Breast epithelium (tissue), 4 donors: ENCODE data around the gene MINDY4. TPM values are rescaled to one million over a fixed set of nuclear protein-coding genes. Genes with fewer than 3 reads are reported as not detected.

Experiments used
- DNase-seq, 2 donors: peaks; one replicate each; pipeline ENCODE4 v3.0.0-alpha.2; 2019; ENCODE audit warnings: low spot score in 2 of 2
- H3K27ac ChIP-seq, 2 donors: fragments of 200-600 bp; sonication (generic) in 1 of 2; one replicate each; pipeline ENCODE4 v1.5.1; 2016 to 2019; ENCODE audit warnings: mild to moderate bottlenecking in 1 of 2
- H3K27me3 ChIP-seq, 2 donors: fragments of 200-600 bp; sonication (generic) in 1 of 2; one replicate each; pipeline versions ENCODE4 v1.5.1 to v1.6.0; 2017 to 2019; ENCODE audit warnings: control low read depth in 1 of 2, mild to moderate bottlenecking in 1 of 2
- H3K36me3 ChIP-seq: fragments of 200-600 bp; one replicate; pipeline ENCODE4 v1.5.1; 2019
- H3K4me1 ChIP-seq, 2 donors: fragments of 200-600 bp; sonication (generic); one replicate each; pipeline ENCODE4 v1.5.1; 2016 to 2019; ENCODE audit warnings: control low read depth in 1 of 2
- H3K4me3 ChIP-seq, 3 donors: fragments of 200-600 bp; sonication (generic); 1 replicate in 2 of 3; 2 replicates in 1 of 3; pipeline ENCODE4 v1.5.1; 2016 to 2019; ENCODE audit warnings: mild to moderate bottlenecking in 3 of 3, moderate library complexity in 2 of 3
- H3K9me3 ChIP-seq, 2 donors: fragments of 200-600 bp; sonication (generic) in 1 of 2; one replicate each; pipeline ENCODE4 v1.5.1; 2016 to 2019; ENCODE audit warnings: control low read depth in 1 of 2
- POLR2A ChIP-seq: fragments of 450-650 bp; IDR thresholded peaks from one replicate; pipeline ENCODE4 v1.6.1; 2016; ENCODE audit warnings: antibody characterized with exemption, mild to moderate bottlenecking, moderate library complexity
- POLR2AphosphoS5 ChIP-seq, 3 donors: sonication (generic); formaldehyde crosslinking; IDR thresholded peaks; one replicate each; pipeline ENCODE4 v1.6.1; 2017; ENCODE audit warnings: antibody characterized with exemption in 3 of 3
- intact Hi-C: fragments of 100-400 bp; cut with DNase I; formaldehyde crosslinking; loops from one replicate; pipeline ENCODE4 v1.15.1; 2023; ENCODE audit warnings: low total_unique reads
- total RNA-seq, 3 donors: library from RNA; depleted of rRNA; stranded (reverse); fragments of >200 nt; gene quantifications; one replicate each; pipeline ENCODE4 v1.1.0, GENCODE V29; 2016
- TF ChIP-seq, protein P1 (sequence below), 3 donors: fragments of 450-650 bp; IDR thresholded peaks; one replicate each; pipeline ENCODE4 v1.5.1; 2016 to 2017; ENCODE audit warnings: antibody characterized with exemption in 3 of 3, mild to moderate bottlenecking in 3 of 3, moderate library complexity in 3 of 3

MINDY4 gene
- total RNA-seq, 3 donors from 2014 or later = 5.6 to 14.9 (median 13.8) TPM

DNA sequence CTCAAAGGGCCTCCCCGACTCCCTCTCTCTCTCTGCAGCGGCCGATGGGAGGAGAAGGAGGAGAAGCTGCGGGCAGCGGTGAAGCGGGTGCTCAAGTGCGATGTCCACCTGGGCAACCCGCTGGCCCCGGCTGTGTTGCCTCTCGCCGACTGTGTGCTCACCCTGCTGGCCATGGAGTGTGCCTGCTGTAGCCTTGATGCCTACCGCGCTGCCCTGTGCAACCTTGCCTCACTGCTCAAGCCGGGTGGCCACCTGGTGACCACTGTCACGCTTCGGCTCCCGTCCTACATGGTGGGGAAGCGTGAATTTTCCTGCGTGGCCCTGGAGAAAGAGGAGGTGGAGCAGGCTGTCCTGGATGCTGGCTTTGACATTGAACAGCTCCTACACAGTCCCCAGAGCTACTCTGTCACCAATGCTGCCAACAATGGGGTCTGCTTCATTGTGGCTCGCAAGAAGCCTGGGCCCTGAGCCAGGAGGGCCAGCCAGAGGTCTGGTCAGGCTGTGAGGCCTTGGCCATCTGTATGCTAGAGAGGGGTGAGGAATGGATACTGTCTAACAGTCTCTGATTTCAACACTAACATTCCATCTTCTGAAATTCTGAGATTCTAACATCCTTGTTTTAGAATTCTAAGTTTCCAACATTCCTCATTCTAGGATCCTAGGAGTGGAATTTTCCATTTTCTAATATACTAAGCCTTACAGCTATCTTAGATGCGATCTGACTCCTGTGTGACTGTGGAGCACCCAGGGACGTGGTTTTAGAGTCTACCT, 15.6 kb upstream of the MINDY4 start:
- Histone ChIP-seq H3K36me3 (no peaks in the 10 kb centered on the region), H3K9me3 (no peaks in the 10 kb centered on the region), H3K27ac (peak overlapping the region in 1 of 2 donors; percentile 75), H3K27me3 (no peaks in the 10 kb centered on the region), H3K4me1 (no peaks in the 10 kb centered on the region), H3K4me3 (no peak overlapping the region)
- no peak for DNase-seq
- intact Hi-C loops = no loop called here
- peak in 1 of 3 donors; percentile 56 for TF ChIP-seq POLR2AphosphoS5 (IDR thresholded peaks at IDR 0.05)
- TF ChIP-seq, protein P1, sequence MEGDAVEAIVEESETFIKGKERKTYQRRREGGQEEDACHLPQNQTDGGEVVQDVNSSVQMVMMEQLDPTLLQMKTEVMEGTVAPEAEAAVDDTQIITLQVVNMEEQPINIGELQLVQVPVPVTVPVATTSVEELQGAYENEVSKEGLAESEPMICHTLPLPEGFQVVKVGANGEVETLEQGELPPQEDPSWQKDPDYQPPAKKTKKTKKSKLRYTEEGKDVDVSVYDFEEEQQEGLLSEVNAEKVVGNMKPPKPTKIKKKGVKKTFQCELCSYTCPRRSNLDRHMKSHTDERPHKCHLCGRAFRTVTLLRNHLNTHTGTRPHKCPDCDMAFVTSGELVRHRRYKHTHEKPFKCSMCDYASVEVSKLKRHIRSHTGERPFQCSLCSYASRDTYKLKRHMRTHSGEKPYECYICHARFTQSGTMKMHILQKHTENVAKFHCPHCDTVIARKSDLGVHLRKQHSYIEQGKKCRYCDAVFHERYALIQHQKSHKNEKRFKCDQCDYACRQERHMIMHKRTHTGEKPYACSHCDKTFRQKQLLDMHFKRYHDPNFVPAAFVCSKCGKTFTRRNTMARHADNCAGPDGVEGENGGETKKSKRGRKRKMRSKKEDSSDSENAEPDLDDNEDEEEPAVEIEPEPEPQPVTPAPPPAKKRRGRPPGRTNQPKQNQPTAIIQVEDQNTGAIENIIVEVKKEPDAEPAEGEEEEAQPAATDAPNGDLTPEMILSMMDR (IDR thresholded peaks at IDR 0.05) = no peak

DNA sequence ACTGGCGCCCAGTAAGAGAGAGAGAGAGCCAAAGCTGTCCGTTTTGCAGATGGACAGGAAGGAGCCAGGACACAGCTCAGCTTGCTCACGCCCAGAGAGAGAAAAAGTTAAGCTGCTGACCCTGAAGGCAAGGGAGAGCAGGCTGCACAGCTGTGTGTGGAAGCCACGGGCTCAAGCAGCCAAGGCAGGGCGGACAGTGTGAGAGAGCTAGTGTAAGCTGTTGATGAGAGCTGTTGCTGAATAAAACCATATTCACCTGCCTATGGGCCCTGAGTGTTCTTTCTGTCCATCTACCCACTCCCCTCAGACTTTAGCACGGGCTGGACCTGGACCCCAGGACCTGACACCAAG, 13.9 kb upstream of the MINDY4 start:
- TF ChIP-seq POLR2A (no peak), POLR2AphosphoS5 (IDR thresholded peaks at IDR 0.05) (no peak)
- TF ChIP-seq, protein P1 (IDR thresholded peaks at IDR 0.05) = no peak
- no peak overlapping the region for H3K4me3 ChIP-seq
- intact Hi-C loops = no loop called here
- peak overlapping the region in 1 of 2 donors; percentile 3 for H3K27ac ChIP-seq
- H3K36me3 ChIP-seq = no peaks in the 10 kb centered on the region
- no peaks in the 10 kb centered on the region for H3K27me3 ChIP-seq
- no peaks in the 10 kb centered on the region for H3K9me3 ChIP-seq
- DNase-seq = no peak
- no peaks in the 10 kb centered on the region for H3K4me1 ChIP-seq

DNA sequence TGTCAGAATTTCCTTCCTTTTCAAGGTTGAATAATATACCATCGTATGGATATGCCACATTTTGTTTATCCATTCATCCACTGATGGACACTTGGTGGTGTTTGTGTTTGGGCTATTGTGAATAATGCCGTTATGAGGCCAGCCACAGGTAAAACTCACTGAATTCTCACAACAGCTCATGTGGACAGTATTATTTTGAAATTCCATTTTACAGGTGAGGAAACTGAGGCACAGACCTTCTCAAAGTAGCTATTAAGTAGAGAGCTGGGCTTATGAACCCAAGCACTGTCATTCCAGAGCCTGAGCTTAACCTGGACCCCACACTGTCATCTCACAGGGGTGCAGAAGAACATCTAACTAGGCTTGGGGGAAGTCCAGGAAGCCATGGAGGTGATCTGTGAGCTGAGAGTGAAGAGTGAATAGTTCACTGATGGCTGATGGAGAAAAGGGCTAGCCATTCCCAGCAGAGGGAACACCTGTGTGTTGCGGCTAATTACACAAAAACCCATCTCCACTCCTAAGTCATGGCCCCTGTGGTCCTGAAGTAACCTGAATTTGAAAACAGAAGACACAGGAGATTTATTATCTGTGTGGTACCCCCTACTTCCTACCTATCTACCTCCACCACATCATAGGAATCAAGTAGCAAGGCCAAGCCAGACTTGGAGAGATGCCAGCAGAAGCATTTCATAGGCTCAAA, 10.6 kb upstream of the MINDY4 start:
- Histone ChIP-seq H3K36me3 (no peaks in the 10 kb centered on the region), H3K4me3 (no peak overlapping the region), H3K4me1 (peaks cover 0 to 6% of the 10 kb centered on the region in 2 donors), H3K27me3 (no peaks in the 10 kb centered on the region), H3K27ac (peak overlapping the region in 1 of 2 donors; percentile 20), H3K9me3 (no peaks in the 10 kb centered on the region)
- no peak for DNase-seq
- intact Hi-C loops = no loop called here
- TF ChIP-seq, protein P1 (IDR thresholded peaks at IDR 0.05) = no peak
- TF ChIP-seq POLR2A = no peak
- no peak for TF ChIP-seq POLR2AphosphoS5 (IDR thresholded peaks at IDR 0.05)

DNA sequence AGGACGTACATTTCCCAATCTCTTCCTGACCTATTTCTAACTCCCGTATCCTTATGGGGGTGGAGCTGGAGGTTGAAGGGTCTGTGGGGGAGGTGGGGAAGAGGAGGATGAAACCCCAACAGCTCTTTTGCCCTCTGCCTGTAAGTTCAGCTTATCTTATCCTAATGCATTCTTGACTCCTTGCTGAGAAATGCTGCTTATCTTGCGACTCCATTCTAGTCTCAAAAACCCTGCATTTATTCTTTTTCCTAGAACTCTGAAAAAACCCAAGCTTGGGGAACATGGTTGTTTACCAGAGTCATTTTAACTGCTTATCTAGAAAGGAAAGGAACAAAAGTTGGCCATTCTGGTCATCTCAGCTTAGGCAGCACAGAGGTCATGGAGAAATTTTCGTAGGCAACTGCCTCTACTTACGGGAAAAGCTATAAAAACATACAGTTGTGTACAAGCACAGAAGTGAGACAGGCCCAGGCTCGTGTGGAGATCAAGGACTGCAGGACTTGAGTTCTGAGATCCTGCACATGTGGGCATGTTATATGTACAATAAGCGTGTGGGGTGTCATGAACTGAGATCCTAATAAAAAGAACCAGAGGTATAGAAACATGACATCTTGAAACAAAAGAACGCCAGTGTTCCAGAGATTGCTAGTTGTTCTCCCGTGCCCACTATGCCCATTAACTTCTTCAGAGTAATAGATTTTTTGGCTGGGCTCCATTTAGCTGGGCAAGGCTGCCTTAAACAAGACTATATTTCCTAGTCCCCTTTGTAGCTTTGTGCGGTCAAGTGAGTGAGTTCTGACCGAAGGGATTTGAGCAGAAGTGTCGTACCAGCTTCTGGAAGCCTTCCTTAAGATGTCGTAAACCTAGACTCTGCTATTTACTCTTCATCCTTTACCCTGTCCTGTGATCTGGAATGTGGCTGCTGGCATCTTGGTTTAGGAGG, 9.7 kb upstream of the MINDY4 start:
- no peaks in the 10 kb centered on the region for H3K36me3 ChIP-seq
- intact Hi-C loops = no loop called here
- H3K9me3 ChIP-seq = no peaks in the 10 kb centered on the region
- peak overlapping the region in 1 of 2 donors; percentile 20 for H3K27ac ChIP-seq
- no peaks in the 10 kb centered on the region for H3K27me3 ChIP-seq
- H3K4me1 ChIP-seq = peaks cover 0 to 6% of the 10 kb centered on the region in 2 donors
- TF ChIP-seq POLR2A = no peak
- TF ChIP-seq POLR2AphosphoS5 (IDR thresholded peaks at IDR 0.05) = no peak
- TF ChIP-seq, protein P1 (IDR thresholded peaks at IDR 0.05) = no peak
- DNase-seq = no peak
- no peak overlapping the region for H3K4me3 ChIP-seq
